HEK293 (cell line): ENCODE data around the gene RRP15.

ENCODE experiments used
- BCL11B ChIP-seq: fragments of 450-650 bp; formaldehyde crosslinking; IDR thresholded peaks from 2 replicates; pipeline ENCODE4 v1.5.1; 2016; ENCODE audit warnings: low read depth, missing biosample characterization, missing genetic modification characterization
- ELK4 ChIP-seq: IDR thresholded peaks from 2 replicates; pipeline ENCODE4 v1.6.1; 2011; ENCODE audit warnings: mild to moderate bottlenecking, low read depth, low read length, borderline replicate concordance
- FEZF1 ChIP-seq: fragments of 450-650 bp; formaldehyde crosslinking; IDR thresholded peaks from 2 replicates; pipeline ENCODE4 v1.5.1; 2016; ENCODE audit warnings: missing biosample characterization, missing genetic modification characterization
- GLIS1 ChIP-seq: fragments of 450-650 bp; formaldehyde crosslinking; IDR thresholded peaks from 2 replicates; pipeline ENCODE4 v1.5.1; 2016; ENCODE audit warnings: missing biosample characterization, missing genetic modification characterization
- MZF1 ChIP-seq: fragments of 450-650 bp; formaldehyde crosslinking; IDR thresholded peaks from 2 replicates; pipeline ENCODE4 v1.5.1; 2017; ENCODE audit warnings: missing biosample characterization, missing genetic modification characterization, borderline replicate concordance
- PRDM2 ChIP-seq: fragments of 450-650 bp; formaldehyde crosslinking; IDR thresholded peaks from 2 replicates; pipeline ENCODE4 v1.5.1; 2016; ENCODE audit warnings: missing biosample characterization, missing genetic modification characterization, borderline replicate concordance
- SCRT1 ChIP-seq: fragments of 450-650 bp; formaldehyde crosslinking; IDR thresholded peaks from 2 replicates; pipeline ENCODE4 v1.5.1; 2016; ENCODE audit warnings: missing biosample characterization, missing genetic modification characterization, borderline replicate concordance
- TCF7L2 ChIP-seq: IDR thresholded peaks from 2 replicates; pipeline ENCODE4 v1.6.1; 2011; ENCODE audit warnings: low read depth, mild to moderate bottlenecking, inconsistent platforms, low read length, moderate library complexity, borderline replicate concordance
- WT1 ChIP-seq: fragments of 450-650 bp; formaldehyde crosslinking; IDR thresholded peaks from 2 replicates; pipeline ENCODE4 v1.5.1; 2016; ENCODE audit warnings: missing biosample characterization, missing genetic modification characterization
- ZBTB1 ChIP-seq: fragments of 450-650 bp; formaldehyde crosslinking; IDR thresholded peaks from 2 replicates; pipeline ENCODE4 v1.5.1; 2016; ENCODE audit warnings: missing biosample characterization, missing genetic modification characterization
- ZBTB21 ChIP-seq: fragments of 450-650 bp; formaldehyde crosslinking; IDR thresholded peaks from 2 replicates; pipeline ENCODE4 v1.5.1; 2017; ENCODE audit warnings: missing biosample characterization, missing genetic modification characterization
- ZBTB7A ChIP-seq: fragments of 450-650 bp; formaldehyde crosslinking; IDR thresholded peaks from 2 replicates; pipeline ENCODE4 v1.5.1; 2016; ENCODE audit warnings: low read depth, missing biosample characterization, missing genetic modification characterization
- ZIC2 ChIP-seq: fragments of 450-650 bp; formaldehyde crosslinking; IDR thresholded peaks from 2 replicates; pipeline ENCODE4 v1.5.1; 2016; ENCODE audit warnings: missing biosample characterization, missing genetic modification characterization
- ZNF121 ChIP-seq: fragments of 450-650 bp; formaldehyde crosslinking; IDR thresholded peaks from 2 replicates; pipeline ENCODE4 v1.5.1; 2016; ENCODE audit warnings: missing biosample characterization, missing genetic modification characterization
- ZNF23 ChIP-seq: fragments of 450-650 bp; formaldehyde crosslinking; IDR thresholded peaks from 2 replicates; pipeline ENCODE4 v1.5.1; 2016; ENCODE audit warnings: missing biosample characterization, missing genetic modification characterization, borderline replicate concordance
- ZNF26 ChIP-seq: fragments of 450-650 bp; formaldehyde crosslinking; IDR thresholded peaks from 2 replicates; pipeline ENCODE4 v1.5.1; 2016; ENCODE audit warnings: missing biosample characterization, missing genetic modification characterization
- ZNF292 ChIP-seq: fragments of 450-650 bp; formaldehyde crosslinking; IDR thresholded peaks from 2 replicates; pipeline ENCODE4 v1.5.1; 2016; ENCODE audit warnings: low read depth, missing biosample characterization, missing genetic modification characterization, borderline replicate concordance
- ZNF354C ChIP-seq: fragments of 450-650 bp; formaldehyde crosslinking; IDR thresholded peaks from 2 replicates; pipeline ENCODE4 v1.5.1; 2016; ENCODE audit warnings: missing biosample characterization, missing genetic modification characterization, low read depth, borderline replicate concordance
- ZNF362 ChIP-seq: fragments of 450-650 bp; formaldehyde crosslinking; IDR thresholded peaks from 2 replicates; pipeline ENCODE4 v1.5.1; 2016; ENCODE audit warnings: missing biosample characterization, missing genetic modification characterization
- ZNF391 ChIP-seq: fragments of 450-650 bp; formaldehyde crosslinking; IDR thresholded peaks from 2 replicates; pipeline ENCODE4 v1.5.1; 2016; ENCODE audit warnings: low read depth, missing biosample characterization, missing genetic modification characterization, borderline replicate concordance
- ZNF501 ChIP-seq: fragments of 450-650 bp; formaldehyde crosslinking; IDR thresholded peaks from 2 replicates; pipeline ENCODE4 v1.5.1; 2016; ENCODE audit warnings: missing biosample characterization, missing genetic modification characterization
- ZNF530 ChIP-seq: fragments of 450-650 bp; formaldehyde crosslinking; IDR thresholded peaks from 2 replicates; pipeline ENCODE4 v1.5.1; 2016; ENCODE audit warnings: low read depth, missing biosample characterization, missing genetic modification characterization
- ZNF549 ChIP-seq: fragments of 450-650 bp; IDR thresholded peaks from 2 replicates; pipeline ENCODE4 v1.5.1; 2018; ENCODE audit warnings: missing biosample characterization, missing genetic modification characterization, mild to moderate bottlenecking, inconsistent platforms, moderate library complexity
- ZNF558 ChIP-seq: fragments of 450-650 bp; formaldehyde crosslinking; IDR thresholded peaks from 2 replicates; pipeline ENCODE4 v1.5.1; 2016; ENCODE audit warnings: missing biosample characterization, missing genetic modification characterization
- ZNF585B ChIP-seq: fragments of 450-650 bp; formaldehyde crosslinking; IDR thresholded peaks from 2 replicates; pipeline ENCODE4 v1.5.1; 2016; ENCODE audit warnings: missing biosample characterization, missing genetic modification characterization
- ZNF596 ChIP-seq: fragments of 450-650 bp; IDR thresholded peaks from 2 replicates; pipeline ENCODE4 v1.5.0; 2018; ENCODE audit warnings: missing biosample characterization, mild to moderate bottlenecking, missing genetic modification characterization, moderate library complexity
- ZNF623 ChIP-seq: fragments of 450-650 bp; formaldehyde crosslinking; IDR thresholded peaks from 2 replicates; pipeline ENCODE4 v1.5.1; 2016; ENCODE audit warnings: missing biosample characterization, missing genetic modification characterization
- ZNF639 ChIP-seq: fragments of 450-650 bp; formaldehyde crosslinking; IDR thresholded peaks from 2 replicates; pipeline ENCODE4 v1.5.1; 2016; ENCODE audit warnings: missing biosample characterization, missing genetic modification characterization
- ZNF776 ChIP-seq: fragments of 450-650 bp; formaldehyde crosslinking; IDR thresholded peaks from 2 replicates; pipeline ENCODE4 v1.5.0; 2017; ENCODE audit warnings: missing biosample characterization, missing genetic modification characterization, borderline replicate concordance
- ZSCAN30 ChIP-seq: fragments of 450-650 bp; IDR thresholded peaks from 2 replicates; pipeline ENCODE4 v1.5.1; 2018; ENCODE audit warnings: missing biosample characterization, mild to moderate bottlenecking, missing genetic modification characterization, moderate library complexity

The RRP15 gene

GRCh38 chr1:218377143-218377660 is 92.1 kb downstream of the RRP15 start (continued):
- TF ChIP-seq ZNF530 (tag by site-specific recombination) (no peak), ZNF558 (tag by site-specific recombination) (no peak), WT1 (tag by site-specific recombination) (peak; percentile 92), ZNF362 (tag by site-specific recombination) (0 out of 2 replicates have a peak, but pooled peaks have one; percentile 51), ZNF639 (tag by site-specific recombination) (peak; percentile 81; the same call in 1 of the 2 replicates), ZIC2 (no peak), ZNF391 (tag by site-specific recombination) (no peak), ZNF501 (tag by site-specific recombination) (no peak), ZNF549 (tag by site-specific recombination) (no peak), ZNF121 (tag by site-specific recombination) (no peak), ZNF585B (no peak), ZNF26 (tag by site-specific recombination) (no peak), PRDM2 (tag by site-specific recombination) (no peak), ZNF354C (no peak), ZNF23 (tag by site-specific recombination) (no peak), ELK4 (no peak), GLIS1 (tag by site-specific recombination) (0 out of 2 replicates have a peak, but pooled peaks have one; percentile 0), TCF7L2 (no peak), ZNF776 (no peak), ZBTB7A (tag by site-specific recombination) (no peak), BCL11B (tag by site-specific recombination) (no peak), ZBTB1 (tag by site-specific recombination) (0 out of 2 replicates have a peak, but pooled peaks have one; percentile 75), ZSCAN30 (tag by site-specific recombination) (no peak), SCRT1 (tag by site-specific recombination) (no peak), FEZF1 (tag by site-specific recombination) (peak; percentile 48), MZF1 (peak; percentile 68; the same call in 1 of the 2 replicates), ZNF292 (tag by site-specific recombination) (no peak), ZNF623 (no peak), ZBTB21 (no peak), ZNF596 (tag by site-specific recombination) (no peak)
